ENCODE results near the gene GHRHR.

GHRHR gene

DNA sequence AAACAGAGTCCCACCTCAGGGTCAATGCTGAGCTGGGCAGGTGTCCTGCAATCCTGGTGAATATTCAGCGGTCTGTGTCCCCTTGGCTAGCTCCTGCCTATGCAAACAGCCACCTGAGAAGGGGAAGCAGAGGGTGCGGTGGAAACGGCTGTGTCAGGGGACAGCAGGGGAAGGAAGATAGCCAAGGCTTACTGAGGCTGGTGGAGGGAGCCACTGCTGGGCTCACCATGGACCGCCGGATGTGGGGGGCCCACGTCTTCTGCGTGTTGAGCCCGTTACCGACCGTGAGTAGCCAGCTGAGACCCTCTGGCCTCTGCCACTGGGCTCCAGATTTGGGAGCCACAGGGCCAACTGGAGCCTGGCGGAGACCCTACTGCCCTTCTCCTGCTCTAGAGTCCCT, at the start of gene GHRHR:
GHRHR (plus strand) TSS at position 112 of the 400 bp plus-strand sequence; CDS start at position 228, 116 bp downstream.
- DNase-seq = no peak

DNA sequence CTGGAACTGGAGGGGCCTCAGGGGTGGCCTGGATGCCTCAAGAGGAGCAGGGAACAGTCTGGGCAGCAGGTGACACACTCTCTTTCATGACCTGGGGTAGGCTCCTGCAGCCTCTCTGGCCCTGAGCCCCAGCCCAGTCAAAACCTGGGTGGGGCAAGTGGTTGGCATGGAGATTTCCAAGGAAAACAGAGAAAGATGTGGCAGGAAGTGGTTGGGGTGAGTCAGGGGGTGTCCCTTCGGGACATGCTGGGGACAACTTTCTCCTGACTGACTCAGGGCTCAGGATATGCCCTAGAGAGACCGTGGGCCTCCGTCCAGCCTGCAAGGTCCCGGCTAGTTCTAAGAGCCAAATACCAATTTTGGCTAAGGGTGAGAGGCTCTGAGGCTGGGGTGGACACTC, 49.2 kb upstream of the GHRHR start:
- DNase-seq = no peak

DNA sequence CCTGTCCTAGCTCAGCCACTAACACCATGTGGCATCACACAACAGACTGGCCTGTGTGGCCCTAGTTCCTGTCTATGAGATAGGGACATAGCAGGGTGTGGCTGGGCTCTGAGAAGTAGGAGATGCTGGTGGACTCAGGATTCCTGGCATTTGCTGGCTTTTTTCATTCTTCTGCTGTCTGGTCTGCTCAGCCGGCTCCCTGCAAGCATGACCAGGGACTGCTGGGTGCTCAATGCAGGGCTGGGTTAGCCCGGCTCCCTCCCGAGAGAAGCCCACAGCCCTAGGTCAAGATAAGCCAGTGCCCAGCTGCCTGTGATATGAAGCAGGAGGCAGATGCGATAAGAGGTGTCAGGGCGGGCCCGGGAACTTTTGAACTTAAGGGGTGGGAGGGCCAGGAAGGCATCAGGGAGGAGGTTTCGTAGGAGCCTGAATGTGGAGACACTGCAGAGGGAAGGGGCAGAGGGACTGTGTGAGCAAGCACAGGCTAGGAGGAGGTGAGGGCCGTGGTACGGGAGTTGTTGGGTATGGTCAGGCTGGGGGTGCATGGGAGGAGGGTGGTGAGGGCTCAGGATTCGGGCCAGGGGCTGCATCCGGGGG, 48.6 kb upstream of the GHRHR start:
- no peak for DNase-seq

DNA sequence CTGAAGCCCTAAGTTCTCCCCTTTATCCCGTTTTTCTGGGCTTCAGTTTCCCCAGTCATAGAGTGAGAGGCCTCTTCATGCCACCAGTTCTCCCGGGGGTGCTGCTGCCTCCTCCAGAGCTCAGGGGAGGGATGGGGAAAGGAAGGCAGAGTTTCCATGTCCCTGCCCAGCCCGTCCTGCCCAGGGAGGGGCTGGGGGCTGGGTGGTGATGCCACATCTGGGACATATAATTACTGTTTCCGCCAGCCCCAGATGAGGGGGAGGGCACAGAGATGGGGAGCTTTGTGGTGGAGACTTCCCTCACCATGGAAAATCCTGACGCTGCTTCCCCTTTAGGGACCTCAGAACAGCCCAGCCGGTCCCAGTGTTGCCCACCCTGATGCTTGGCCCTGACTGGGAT, 48.0 kb upstream of the GHRHR start:
- no peak for DNase-seq

DNA sequence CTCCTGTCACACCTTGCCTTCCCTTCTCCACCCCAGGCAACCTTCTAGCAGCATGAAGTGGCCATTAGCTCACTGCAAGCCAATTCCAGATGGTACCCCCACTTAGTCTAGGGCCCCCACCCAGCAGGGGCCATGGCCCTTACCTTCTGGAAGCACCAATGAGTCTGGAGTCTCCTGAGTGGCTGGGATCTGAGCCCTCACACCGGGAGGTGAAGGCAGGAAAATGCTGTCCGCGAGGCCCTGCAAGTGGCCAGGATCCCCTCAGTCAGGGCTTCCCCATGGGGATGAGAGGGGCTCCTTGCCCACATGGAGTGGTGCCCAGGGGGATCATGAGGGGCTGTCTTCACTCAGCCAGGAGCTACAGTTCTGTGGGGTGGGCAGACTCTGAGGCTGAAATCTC, 47.5 kb upstream of the GHRHR start:
- no peak for DNase-seq

DNA sequence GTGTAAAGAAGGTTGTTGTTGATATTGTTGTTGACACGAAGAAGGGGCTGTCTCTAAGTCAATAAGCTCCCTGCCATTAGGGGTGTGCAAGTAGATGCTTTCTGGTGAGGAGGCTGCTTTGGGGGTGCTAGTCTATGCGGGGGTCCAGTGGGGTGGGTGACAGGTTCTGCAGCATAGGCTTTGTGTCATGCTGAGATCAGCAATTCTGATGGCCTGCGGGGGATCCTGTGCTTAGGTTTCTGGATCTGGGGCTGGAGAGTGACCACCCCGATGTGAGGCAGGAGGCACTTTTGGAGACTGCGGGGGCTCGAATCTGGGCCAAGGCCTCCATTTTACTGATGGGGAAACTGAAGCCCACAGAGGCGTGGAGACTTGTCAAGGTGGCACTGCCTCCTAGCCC, 47.0 kb upstream of the GHRHR start:
- DNase-seq = no peak

DNA sequence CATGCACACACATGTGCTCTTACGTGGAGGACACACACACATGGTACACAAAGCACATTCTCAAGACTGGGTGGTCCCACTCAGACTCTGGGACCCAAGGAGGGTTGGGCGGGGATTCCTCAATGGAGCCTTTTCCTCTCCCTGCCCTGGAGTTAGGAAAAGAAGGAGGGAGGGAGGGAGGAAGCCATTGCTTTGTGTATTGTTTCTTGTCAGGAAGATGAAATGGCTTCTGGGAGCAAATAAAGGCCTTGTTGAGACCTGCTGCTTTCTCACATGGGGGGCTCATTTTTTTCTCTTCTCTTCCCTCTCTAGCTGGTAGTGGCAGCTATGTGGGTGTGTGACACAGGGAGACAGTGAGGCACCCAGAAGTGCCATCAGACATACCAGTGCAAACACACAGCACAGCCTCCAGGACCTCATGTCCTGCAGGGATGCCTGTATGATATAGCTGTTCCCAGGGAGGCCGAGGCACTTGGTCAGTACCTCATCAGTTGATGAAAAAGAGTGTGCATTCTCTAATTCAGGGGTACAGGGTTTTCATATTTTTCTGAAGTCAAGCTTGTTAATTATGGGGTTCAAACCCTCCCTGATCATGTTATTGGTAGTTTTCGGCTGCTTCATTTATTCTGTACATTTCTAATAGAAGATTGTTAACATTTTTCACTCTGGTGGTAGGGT, 46.4 kb upstream of the GHRHR start:
- no peak for DNase-seq

DNA sequence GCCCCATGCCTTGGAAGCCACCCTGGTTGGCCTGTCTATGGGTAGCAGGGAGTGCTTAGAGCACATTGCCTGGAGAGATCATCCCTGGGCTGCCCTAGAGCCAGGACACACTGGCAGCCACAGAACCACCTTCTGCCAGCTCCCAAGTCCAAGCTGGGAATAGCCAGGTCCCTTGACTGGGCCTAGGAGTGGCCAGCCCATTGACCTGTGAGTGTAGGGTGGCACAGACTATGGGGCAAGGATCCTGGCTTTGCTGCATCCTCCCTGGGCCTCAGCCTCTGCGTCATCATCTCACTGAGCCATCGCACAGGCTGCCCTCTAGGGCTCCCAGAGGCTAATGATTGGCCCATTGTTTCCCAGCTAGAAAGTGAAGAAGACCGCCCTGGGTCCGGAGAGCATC, 45.1 kb upstream of the GHRHR start:
- DNase-seq = no peak

DNA sequence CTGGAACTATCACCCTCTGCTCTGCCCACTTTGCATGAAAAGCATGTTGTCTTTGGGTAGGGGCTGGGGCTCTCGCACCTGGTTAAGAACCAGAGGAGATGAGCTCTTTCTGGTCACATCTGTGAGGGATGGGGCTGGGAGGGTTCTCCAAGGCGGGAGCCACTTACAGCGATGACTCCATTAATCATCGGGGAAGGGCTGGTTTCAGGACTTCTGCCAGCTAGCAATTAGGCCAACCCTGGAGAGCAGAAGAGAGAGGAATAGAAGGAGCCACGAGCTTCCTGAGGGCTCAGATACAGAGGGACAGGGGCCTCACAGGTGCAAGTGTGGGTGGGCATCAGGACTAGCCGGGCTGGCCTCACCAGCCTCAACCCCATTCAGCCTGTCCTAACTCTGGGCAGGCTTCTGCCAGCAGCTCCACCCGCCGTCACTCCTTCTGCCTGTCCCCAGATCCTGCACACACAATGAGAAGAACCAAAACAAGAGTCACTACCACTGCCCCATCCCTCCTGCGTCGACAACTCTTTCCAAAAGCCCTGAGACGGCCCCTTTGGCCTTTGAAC, 43.7 kb upstream of the GHRHR start:
- DNase-seq = no peak

DNA sequence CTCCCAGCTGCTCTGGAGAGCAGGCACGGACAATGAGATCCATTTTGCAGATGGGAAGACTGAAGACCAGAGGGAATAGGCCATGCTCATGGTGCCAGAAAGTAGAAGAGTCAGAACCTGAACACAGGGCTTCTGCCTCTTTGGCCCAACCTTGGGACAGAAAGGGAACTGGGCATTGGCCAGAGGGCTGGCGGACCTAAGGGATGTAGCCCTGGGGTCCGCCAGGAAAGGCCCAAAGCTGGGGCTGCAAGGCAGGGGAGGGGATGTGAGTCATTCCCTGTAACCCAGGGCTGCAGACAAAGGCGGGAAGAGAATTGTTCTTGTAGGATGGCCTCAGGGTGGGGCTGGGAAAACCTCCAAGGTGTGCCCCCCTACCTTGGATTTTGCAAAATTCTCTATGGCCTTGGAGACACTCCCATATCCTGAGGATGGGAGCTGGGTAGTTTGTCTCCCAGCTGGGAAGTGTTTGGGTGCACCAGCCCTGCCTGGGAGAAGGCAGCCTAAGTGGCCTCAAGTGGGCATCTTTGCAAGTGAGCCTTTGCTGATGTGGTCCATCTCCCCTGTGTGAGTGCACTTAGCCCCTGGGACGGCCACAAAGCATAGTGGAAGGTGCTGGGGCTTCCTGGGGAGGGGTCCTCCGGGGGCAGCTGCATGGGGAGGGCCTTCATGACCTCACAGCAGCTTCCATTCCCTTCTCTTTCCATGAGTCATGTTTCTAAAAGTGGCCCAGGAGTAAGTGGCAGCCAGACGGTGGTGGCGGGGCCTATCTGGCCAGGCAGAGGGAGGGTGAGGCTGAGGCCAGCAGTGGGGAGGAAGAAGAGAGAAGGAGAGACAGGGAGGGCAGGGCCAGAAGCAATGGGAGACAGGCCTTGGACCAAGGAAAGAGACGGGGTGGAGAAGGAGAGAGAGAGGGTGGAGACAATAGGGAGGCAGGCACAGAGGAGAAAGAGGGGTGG, 42.9 kb upstream of the GHRHR start:
- no peak for DNase-seq

DNA sequence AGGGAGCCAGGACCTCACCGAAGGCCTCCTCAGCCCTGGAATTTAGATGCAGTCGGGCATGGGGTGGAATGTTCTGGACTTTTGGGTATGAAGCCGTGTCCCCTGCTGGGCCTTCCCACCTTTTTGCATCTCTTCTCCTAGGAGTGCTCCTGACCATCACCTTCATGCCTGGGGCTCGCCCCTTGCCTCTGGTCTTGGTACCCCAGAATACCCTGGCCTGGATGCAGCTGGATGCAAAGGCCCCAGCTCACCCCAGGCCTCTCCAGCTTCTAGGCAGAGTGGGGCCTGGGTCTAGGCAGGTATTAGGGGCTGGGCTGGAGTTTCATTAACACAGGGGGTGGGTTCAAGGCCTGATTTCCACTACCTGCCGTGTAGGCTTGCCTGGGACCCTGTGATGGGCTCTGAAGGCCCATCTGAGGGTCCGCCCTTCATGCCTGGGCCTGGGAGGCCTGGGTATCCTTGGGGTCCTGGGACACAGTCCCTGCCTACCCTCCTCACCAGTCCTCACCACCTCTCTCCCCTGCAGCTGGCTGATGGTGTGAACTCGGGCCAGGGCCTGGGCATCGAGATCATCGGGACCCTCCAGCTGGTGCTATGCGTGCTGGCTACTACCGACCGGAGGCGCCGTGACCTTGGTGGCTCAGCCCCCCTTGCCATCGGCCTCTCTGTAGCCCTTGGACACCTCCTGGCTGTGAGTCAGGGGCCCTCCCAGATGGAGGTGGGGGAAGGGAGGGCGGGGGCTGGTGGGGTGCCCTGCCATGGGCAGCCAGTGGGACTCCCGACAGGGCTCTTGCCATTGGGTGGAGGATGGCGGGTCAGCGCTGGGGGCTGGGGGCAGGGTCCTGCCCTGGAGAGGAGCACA, 42.0 kb upstream of the GHRHR start:
- DNase-seq = no peak

DNA sequence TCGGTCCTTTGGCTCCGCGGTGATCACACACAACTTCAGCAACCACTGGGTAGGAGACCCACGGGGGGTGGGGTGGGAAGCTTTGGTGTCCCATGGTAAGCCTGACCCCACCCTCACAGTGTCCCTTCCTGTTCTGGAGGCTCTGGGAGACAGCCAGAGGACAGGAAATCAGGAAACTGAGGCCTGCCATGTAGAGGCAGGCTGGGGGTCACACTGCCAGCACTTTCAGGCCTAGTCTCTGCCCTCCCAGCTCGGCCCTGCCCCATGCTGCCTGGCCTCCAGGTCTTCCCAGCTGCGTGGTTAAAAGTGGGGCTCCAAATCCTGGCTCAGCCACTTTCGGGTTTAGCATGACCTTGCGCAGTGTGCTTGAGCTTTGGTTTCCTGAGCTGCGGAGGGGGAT, 41.2 kb upstream of the GHRHR start:
- no peak for DNase-seq

DNA sequence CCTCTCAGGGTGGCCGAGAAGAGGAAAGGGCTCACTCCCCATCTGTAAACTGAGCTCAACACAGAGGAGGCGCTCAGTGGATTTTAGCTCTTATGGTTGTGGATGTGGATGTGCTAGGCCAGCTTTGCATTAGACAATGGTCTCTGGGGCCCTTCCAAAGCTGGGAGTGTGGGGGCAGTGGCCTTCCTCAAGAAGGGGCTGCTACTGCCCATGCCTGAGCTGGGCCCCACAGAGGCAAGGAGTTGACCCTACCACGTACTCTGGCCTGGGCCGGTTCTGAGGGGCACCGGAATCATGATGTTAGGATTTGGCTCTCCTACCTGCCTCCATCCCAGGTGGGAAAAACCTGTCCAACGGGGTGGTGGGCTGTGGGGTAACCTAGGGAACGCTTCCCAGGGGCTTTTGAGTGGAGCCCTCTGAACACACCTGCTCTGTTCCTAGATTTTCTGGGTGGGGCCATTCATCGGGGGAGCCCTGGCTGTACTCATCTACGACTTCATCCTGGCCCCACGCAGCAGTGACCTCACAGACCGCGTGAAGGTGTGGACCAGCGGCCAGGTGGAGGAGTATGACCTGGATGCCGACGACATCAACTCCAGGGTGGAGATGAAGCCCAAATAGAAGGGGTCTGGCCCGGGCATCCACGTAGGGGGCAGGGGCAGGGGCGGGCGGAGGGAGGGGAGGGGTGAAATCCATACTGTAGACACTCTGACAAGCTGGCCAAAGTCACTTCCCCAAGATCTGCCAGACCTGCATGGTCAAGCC, 40.6 kb upstream of the GHRHR start:
- DNase-seq = no peak

DNA sequence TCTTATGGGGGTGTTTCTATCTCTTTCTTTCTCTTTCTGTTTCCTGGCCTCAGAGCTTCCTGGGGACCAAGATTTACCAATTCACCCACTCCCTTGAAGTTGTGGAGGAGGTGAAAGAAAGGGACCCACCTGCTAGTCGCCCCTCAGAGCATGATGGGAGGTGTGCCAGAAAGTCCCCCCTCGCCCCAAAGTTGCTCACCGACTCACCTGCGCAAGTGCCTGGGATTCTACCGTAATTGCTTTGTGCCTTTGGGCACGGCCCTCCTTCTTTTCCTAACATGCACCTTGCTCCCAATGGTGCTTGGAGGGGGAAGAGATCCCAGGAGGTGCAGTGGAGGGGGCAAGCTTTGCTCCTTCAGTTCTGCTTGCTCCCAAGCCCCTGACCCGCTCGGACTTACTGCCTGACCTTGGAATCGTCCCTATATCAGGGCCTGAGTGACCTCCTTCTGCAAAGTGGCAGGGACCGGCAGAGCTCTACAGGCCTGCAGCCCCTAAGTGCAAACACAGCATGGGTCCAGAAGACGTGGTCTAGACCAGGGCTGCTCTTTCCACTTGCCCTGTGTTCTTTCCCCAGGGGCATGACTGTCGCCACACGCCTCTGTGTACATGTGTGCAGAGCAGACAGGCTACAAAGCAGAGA, 39.9 kb upstream of the GHRHR start:
- no peak for DNase-seq

DNA sequence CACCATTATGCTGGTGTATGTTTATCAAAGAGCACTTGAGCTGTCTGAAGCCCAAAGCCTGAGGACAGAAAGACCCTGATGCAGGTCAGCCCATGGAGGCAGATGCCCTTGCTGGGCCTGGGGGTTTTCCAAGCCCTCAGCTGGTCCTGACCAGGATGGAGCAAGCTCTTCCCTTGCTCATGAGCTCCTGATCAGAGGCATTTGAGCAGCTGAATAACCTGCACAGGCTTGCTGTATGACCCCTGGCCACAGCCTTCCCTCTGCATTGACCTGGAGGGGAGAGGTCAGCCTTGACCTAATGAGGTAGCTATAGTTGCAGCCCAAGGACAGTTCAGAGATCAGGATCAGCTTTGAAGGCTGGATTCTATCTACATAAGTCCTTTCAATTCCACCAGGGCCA, 39.1 kb upstream of the GHRHR start:
- DNase-seq = no peak

DNA sequence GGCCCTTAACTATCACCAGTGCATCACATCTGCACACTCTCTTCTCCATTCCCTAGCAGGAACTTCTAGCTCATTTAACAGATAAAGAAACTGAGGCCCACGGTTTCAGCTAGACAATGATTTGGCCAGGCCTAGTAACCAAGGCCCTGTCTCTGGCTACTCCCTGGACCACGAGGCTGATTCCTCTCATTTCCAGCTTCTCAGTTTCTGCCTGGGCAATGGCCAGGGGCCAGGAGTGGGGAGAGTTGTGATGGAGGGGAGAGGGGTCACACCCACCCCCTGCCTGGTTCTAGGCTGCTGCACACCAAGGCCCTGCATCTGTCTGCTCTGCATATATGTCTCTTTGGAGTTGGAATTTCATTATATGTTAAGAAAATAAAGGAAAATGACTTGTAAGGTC, 38.6 kb upstream of the GHRHR start:
- DNase-seq = no peak

DNA sequence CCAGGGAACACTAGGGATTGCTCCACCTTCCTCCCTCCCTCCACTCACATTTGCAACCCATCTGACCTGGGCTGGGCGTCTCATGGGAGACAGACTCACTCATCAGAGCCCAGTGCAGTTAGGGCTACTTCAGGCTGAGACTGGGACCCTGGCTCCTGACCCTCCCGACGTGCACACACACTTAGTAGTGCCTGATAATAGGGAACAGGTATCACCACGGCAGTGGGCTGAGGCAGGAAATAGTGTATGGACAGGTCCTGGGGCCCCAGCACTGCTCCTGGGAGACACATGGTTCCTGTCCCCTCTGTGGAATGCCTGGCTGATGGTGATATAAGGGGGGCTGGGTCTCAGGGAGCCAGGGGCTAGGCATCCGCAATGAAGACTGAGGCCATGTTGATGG, 37.8 kb upstream of the GHRHR start:
- no peak for DNase-seq

DNA sequence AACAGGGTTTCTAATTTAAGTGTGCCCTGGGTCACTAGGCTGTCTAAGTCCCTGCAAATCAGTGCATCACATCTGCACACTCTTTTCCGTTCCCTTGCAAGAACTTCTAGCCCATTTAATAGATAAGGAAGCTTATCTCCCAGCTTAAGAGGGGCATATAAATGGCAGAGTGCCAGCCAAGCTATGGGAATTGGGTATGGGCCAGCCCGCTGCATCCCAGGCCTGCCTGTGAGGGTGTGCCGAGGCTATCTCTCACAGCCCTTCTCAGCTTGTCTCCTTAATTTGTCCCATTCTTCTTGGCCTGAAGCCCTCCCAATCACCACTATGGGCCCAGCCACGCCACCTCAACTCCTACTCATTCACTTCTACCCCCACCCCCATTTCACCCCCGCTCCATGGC, 37.4 kb upstream of the GHRHR start:
- DNase-seq = no peak

DNA sequence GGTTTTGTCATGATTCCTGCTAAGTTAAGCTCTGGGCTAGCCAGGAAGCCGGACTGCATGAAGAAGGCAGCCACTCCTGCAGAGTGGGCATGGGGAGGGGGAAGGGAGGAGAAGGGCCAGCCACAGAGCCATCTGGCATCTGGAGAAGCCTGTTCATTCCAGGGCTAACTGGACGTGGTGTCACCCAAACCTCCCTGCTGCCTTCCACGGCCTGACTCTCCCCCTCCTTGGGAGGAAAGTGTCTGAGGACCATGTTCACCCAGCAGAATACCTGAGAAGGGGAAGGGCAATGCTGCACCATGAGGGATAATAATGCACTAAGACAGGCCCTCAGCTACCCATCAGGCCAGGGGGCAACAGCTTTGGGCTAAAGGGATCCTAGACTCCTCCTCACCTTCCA, 36.7 kb upstream of the GHRHR start:
- no peak for DNase-seq

DNA sequence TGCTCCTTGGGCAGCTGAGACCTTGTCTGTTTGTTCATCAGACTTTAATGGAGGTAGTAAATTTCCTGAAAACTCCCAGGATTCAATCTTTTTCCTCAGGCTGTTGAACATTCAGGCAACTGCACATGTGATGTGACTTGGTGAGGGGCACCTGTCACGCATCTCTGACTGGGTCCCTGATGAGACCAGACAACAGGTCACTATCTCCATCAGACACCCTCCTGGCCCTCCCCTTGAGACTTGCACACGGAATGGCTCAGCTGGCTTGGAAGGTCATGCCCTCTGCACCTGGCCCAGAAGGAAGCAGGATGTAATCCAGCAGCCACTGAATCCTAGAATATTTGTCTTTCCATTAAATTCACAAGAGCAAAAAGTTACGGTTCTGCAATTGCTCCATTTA, 36.2 kb upstream of the GHRHR start:
- no peak for DNase-seq

DNA sequence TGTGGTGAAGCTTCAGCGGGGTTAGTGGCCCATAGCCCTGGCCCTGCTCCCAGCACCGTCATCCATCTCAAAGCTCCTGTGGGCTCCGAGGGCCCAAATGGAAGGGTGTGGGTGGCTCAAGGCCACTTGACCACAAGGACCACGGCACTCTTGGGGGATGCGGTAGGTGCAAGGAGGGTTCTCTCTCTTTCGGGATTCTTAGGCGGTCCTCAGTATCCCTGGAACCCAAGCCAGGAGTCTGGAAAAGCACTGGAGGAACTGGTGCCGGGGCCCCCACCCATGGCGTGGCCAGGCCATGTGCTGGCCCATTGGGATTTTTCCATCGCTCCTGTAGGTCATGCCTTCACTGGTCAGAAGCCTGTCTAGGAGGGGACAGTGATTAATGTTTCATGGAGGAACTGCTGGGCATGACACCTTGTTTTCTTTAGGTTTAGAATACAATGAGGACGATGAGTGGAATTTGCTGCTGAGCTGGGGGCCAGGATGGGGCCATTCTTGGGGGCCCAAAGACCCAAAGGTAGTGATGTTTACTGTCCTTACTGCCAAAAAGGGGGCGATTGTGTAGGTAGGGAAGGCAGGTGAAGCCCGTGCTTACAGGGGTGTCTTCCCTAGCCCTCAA, 35.4 kb upstream of the GHRHR start:
- no peak for DNase-seq

All from DMS 273 treated with DMSO at 0.1 percent for 48 hours (cell line).